HepG2 (cell line): ENCODE measurements around the gene M1AP. TPM values are rescaled to one million over a fixed set of nuclear protein-coding genes. Genes with fewer than 3 reads are reported as not detected.

Experiments
- ATAC-seq: fragments of 200-7000 bp; cut with Tn5 transposase; 3 replicates; pipeline ENCODE4 v1.9.1; 2020; ENCODE audit warnings: mild to moderate bottlenecking, moderate library complexity
- BruUV-seq: library from RNA; stranded (reverse); fragments of 400-500 nt; replicated peaks from 2 replicates; lab custom pipeline; 2021; lab: Mats Ljungman, UMichigan
- CTCF ChIA-PET: fragments of 300-600 bp; formaldehyde crosslinking; extraction: SDS; loops from one replicate; lab custom pipeline; 2021; ENCODE audit warnings: low total read pairs, inconsistent platforms, low intra/inter-chr PET ratio; lab: Yijun Ruan, JAX
- POLR2A ChIA-PET: fragments of 350-600 bp; sonication (Branson Sonifier 250); formaldehyde crosslinking; loops from one replicate; lab custom pipeline; 2020; ENCODE audit warnings: antibody characterized with exemption, inconsistent platforms; lab: Yijun Ruan, JAX
- DNase-seq: peaks from one replicate; pipeline ENCODE4 v3.0.0-alpha.2; 2015; ENCODE audit warnings: low spot score
- FAIRE-seq: peaks from 3 replicates; lab custom pipeline; 2011; peaks lifted over from hg19 to GRCh38; lab: Jason Lieb, UNC
- H2AFZ ChIP-seq: one replicate; pipeline ENCODE4 v1.6.1; 2011; ENCODE audit warnings: low read length, inconsistent platforms
- H3K27ac ChIP-seq: fragments of 300-600 bp; 3 replicates; pipeline ENCODE4 v1.8.0; 2011; ENCODE audit warnings: mixed run types, mild to moderate bottlenecking, mixed read lengths, low read length, inconsistent platforms; ENCODE audit not compliant: insufficient read depth; ENCODE audit errors: extremely low read length
- H3K27me3 ChIP-seq, 2 experiments: fragments of 200-600 bp in 1 of 2; 2 replicates in 1 of 2; 3 replicates in 1 of 2; pipeline versions ENCODE4 v1.6.0 to v1.8.0; 2011; ENCODE audit warnings: low read length in 2 of 2, mild to moderate bottlenecking in 2 of 2, moderate library complexity in 2 of 2, inconsistent platforms in 1 of 2; ENCODE audit not compliant: insufficient read depth in 2 of 2, control insufficient read depth in 1 of 2
- H3K36me3 ChIP-seq, 2 experiments: fragments of 200-600 bp in 1 of 2; replicated peaks in 1 of 2; 2 replicates in 1 of 2; 3 replicates in 1 of 2; pipeline versions ENCODE4 v1.5.1 to v1.8.0; 2011; ENCODE audit warnings: low read length in 2 of 2, inconsistent platforms in 1 of 2; ENCODE audit not compliant: insufficient read depth in 2 of 2, control insufficient read depth in 1 of 2
- H3K4me1 ChIP-seq: 2 replicates; pipeline ENCODE4 v1.5.1; 2012; ENCODE audit warnings: low read length, inconsistent platforms; ENCODE audit not compliant: insufficient read depth
- H3K4me2 ChIP-seq: 2 replicates; pipeline ENCODE4 v1.6.0; 2011; ENCODE audit warnings: low read depth, low read length, inconsistent platforms
- H3K4me3 ChIP-seq, 3 experiments: fragments of 200-600 bp in 1 of 3; sonication (generic), shearing (Covaris generic) in 1 of 3; replicated peaks in 1 of 3; 2 replicates each; pipeline ENCODE4 v1.5.1; 2011 to 2016; ENCODE audit warnings: low read length in 3 of 3, inconsistent platforms in 2 of 3, low read depth in 2 of 3, mild to moderate bottlenecking in 2 of 3, control low read depth in 1 of 3, mixed read lengths in 1 of 3; ENCODE audit not compliant: insufficient read depth in 1 of 3
- H3K79me2 ChIP-seq: one replicate; pipeline ENCODE4 v1.6.1; 2011; ENCODE audit warnings: low read length, inconsistent platforms; ENCODE audit not compliant: insufficient read depth
- H3K9ac ChIP-seq: 2 replicates; pipeline ENCODE4 v1.6.0; 2011; ENCODE audit warnings: mild to moderate bottlenecking, low read depth, low read length, inconsistent platforms; ENCODE audit not compliant: insufficient read depth
- H3K9me3 ChIP-seq: 2 replicates; pipeline ENCODE4 v1.5.1; 2012; ENCODE audit warnings: mild to moderate bottlenecking, low read length
- H4K20me1 ChIP-seq: 2 replicates; pipeline ENCODE4 v1.6.0; 2011; ENCODE audit warnings: inconsistent platforms, mild to moderate bottlenecking, low read length, moderate library complexity; ENCODE audit not compliant: insufficient read depth
- SMAD3 ChIP-seq: sonication (generic); formaldehyde crosslinking; IDR thresholded peaks from 2 replicates; pipeline ENCODE4 v1.4.0; 2020; ENCODE audit warnings: missing genetic modification reagents
- TP53 ChIP-seq: sonication (generic); formaldehyde crosslinking; conservative IDR thresholded peaks from 2 replicates; pipeline ENCODE4 v1.4.0; 2020; ENCODE audit warnings: missing genetic modification reagents
- whole genome bisulfite sequencing: methylation state at CpG from one replicate; pipeline ENCODE4 v1.1.6; 2017; ENCODE audit warnings: low lambda C conversion rate; 5-methylcytosine and 5-hydroxymethylcytosine counted together
- in situ Hi-C: cut with HindIII; loops from 2 replicates; pipeline ENCODE4 v1.10.0; 2017; ENCODE audit warnings: low pct_unique_long_range_greater_than_20kb; ENCODE audit not compliant: extremely low pct_ligation_motif_present
- intact Hi-C: fragments of 100-400 bp; cut with micrococcal nuclease; formaldehyde crosslinking; loops from one replicate; pipeline ENCODE4 v1.10.0; 2022; ENCODE audit not compliant: unreplicated experiment
- polyA plus RNA-seq, 8 experiments: library from polyadenylated mRNA; depleted of rRNA in 3 of 8; stranded (reverse) in 7 of 8; unstranded in 1 of 8; fragments of >200 nt; fragmentation: Illumina TruSeq in 4 of 8; extraction: Trizol in 4 of 8; gene quantifications; 2 replicates each; pipeline versions ENCODE4 v1.2.1 to v1.2.3, GENCODE V29; 2011 to 2016; ENCODE audit warnings: low read depth in 4 of 8, missing spikeins in 1 of 8, mixed read lengths in 1 of 8; ENCODE audit not compliant: insufficient read depth in 1 of 8
- total RNA-seq, 5 experiments: library from RNA; depleted of rRNA; stranded (reverse); fragments of >200 nt; fragmentation: Illumina TruSeq; extraction: Trizol; gene quantifications; 2 replicates each; pipeline ENCODE4 v1.2.3, GENCODE V29; 2016; ENCODE audit warnings: low read depth in 1 of 5
- TF ChIP-seq, protein P1 (sequence below): sonication (generic); formaldehyde crosslinking; IDR thresholded peaks from 2 replicates; pipeline ENCODE4 v1.5.0; 2020; ENCODE audit warnings: mild to moderate bottlenecking, missing genetic modification reagents, borderline replicate concordance
- TF ChIP-seq, protein P2 (sequence below), 2 experiments: sonication (generic) in 1 of 2; formaldehyde crosslinking in 1 of 2; IDR thresholded peaks; 2 replicates each; pipeline versions ENCODE4 v1.6.1 to v1.9.0; 2014 to 2022; ENCODE audit warnings: antibody characterized with exemption in 1 of 2, borderline replicate concordance in 1 of 2, inconsistent platforms in 1 of 2, low read depth in 1 of 2, missing genetic modification reagents in 1 of 2
- TF ChIP-seq, protein P3 (sequence below): sonication (generic); formaldehyde crosslinking; IDR thresholded peaks from 2 replicates; pipeline ENCODE4 v1.4.0; 2020; ENCODE audit warnings: missing genetic modification reagents, mild to moderate bottlenecking, borderline replicate concordance

Gene M1AP
- total and polyA plus RNA-seq, 2 of the 13 experiments (the other 11 are each of a cell fraction or from before 2014, with no cell fraction given), result not detected

DNA sequence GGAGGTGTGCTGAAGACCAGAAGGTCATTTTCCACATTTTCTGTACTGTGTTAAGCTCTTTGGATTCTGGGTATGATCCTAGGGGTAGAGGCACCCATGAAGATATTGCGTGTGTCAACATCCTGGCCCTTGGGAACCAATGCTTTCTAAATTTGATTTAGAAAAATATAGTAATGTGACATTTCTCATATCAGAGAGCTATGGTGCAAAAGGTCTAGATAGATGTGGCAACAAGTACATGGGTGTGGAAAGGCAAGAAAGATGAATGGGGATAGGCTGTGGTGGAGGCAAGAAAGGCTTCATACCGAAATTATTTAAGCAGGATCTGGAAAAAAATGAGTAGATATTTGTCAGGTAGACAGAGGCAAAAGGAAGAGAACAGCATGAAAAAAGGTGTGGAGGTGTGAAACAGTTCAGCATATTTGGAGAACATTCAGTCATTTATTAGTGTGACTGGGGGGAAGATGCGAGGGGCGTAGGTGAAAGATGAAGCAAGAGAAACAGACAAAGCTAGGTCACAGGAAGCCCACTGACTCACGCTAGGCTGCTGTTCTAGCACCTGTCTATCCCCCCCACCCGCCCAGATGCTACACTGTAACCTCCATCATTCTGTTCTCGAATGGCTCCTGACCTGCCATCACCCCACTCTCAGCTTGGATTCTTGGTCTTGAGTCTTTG, 81.9 kb downstream of the M1AP start:
- intact Hi-C loops, result no loop called here
- no peak for FAIRE-seq
- no TSS peak for BruUV-seq
- Histone ChIP-seq H3K9ac (no peak overlapping the region), H3K79me2 (no peaks in the 10 kb centered on the region), H3K4me1 (no peaks in the 10 kb centered on the region), H3K9me3 (no peaks in the 10 kb centered on the region), H4K20me1 (no peaks in the 10 kb centered on the region), H3K4me3 (no peak overlapping the region), H3K36me3 (no peaks in the 10 kb centered on the region), H3K27ac (no peak overlapping the region), H3K4me2 (no peak overlapping the region), H3K27me3 (peaks cover 0 to 55% of the 10 kb centered on the region in 2 experiments; a peak in 4 of 5 replicates), H2AFZ (no peak overlapping the region)
- POLR2A ChIA-PET, result no interaction called here
- in situ Hi-C loops, result no loop called here
- CTCF ChIA-PET, result no interaction called here
- ATAC-seq, result no peak
- 11% methylated on average over 7 of the region's 7 CpGs for WGBS
- no peak for DNase-seq
- TF ChIP-seq, protein P1, sequence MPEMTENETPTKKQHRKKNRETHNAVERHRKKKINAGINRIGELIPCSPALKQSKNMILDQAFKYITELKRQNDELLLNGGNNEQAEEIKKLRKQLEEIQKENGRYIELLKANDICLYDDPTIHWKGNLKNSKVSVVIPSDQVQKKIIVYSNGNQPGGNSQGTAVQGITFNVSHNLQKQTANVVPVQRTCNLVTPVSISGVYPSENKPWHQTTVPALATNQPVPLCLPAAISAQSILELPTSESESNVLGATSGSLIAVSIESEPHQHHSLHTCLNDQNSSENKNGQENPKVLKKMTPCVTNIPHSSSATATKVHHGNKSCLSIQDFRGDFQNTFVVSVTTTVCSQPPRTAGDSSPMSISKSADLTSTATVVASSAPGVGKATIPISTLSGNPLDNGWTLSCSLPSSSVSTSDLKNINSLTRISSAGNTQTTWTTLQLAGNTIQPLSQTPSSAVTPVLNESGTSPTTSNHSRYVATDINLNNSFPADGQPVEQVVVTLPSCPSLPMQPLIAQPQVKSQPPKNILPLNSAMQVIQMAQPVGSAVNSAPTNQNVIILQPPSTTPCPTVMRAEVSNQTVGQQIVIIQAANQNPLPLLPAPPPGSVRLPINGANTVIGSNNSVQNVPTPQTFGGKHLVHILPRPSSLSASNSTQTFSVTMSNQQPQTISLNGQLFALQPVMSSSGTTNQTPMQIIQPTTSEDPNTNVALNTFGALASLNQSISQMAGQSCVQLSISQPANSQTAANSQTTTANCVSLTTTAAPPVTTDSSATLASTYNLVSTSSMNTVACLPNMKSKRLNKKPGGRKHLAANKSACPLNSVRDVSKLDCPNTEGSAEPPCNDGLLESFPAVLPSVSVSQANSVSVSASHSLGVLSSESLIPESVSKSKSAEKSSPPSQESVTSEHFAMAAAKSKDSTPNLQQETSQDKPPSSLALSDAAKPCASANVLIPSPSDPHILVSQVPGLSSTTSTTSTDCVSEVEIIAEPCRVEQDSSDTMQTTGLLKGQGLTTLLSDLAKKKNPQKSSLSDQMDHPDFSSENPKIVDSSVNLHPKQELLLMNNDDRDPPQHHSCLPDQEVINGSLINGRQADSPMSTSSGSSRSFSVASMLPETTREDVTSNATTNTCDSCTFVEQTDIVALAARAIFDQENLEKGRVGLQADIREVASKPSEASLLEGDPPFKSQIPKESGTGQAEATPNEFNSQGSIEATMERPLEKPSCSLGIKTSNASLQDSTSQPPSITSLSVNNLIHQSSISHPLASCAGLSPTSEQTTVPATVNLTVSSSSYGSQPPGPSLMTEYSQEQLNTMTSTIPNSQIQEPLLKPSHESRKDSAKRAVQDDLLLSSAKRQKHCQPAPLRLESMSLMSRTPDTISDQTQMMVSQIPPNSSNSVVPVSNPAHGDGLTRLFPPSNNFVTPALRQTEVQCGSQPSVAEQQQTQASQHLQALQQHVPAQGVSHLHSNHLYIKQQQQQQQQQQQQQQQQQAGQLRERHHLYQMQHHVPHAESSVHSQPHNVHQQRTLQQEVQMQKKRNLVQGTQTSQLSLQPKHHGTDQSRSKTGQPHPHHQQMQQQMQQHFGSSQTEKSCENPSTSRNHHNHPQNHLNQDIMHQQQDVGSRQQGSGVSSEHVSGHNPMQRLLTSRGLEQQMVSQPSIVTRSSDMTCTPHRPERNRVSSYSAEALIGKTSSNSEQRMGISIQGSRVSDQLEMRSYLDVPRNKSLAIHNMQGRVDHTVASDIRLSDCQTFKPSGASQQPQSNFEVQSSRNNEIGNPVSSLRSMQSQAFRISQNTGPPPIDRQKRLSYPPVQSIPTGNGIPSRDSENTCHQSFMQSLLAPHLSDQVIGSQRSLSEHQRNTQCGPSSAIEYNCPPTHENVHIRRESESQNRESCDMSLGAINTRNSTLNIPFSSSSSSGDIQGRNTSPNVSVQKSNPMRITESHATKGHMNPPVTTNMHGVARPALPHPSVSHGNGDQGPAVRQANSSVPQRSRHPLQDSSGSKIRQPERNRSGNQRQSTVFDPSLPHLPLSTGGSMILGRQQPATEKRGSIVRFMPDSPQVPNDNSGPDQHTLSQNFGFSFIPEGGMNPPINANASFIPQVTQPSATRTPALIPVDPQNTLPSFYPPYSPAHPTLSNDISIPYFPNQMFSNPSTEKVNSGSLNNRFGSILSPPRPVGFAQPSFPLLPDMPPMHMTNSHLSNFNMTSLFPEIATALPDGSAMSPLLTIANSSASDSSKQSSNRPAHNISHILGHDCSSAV (CRISPR knock-in tag), result no peak
- TF ChIP-seq TP53 (CRISPR knock-in tag) (no peak), SMAD3 (CRISPR knock-in tag) (no peak)
- TF ChIP-seq, protein P2, sequence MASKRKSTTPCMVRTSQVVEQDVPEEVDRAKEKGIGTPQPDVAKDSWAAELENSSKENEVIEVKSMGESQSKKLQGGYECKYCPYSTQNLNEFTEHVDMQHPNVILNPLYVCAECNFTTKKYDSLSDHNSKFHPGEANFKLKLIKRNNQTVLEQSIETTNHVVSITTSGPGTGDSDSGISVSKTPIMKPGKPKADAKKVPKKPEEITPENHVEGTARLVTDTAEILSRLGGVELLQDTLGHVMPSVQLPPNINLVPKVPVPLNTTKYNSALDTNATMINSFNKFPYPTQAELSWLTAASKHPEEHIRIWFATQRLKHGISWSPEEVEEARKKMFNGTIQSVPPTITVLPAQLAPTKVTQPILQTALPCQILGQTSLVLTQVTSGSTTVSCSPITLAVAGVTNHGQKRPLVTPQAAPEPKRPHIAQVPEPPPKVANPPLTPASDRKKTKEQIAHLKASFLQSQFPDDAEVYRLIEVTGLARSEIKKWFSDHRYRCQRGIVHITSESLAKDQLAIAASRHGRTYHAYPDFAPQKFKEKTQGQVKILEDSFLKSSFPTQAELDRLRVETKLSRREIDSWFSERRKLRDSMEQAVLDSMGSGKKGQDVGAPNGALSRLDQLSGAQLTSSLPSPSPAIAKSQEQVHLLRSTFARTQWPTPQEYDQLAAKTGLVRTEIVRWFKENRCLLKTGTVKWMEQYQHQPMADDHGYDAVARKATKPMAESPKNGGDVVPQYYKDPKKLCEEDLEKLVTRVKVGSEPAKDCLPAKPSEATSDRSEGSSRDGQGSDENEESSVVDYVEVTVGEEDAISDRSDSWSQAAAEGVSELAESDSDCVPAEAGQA (IDR thresholded peaks at IDR 0.05; ENCODE audit: low read depth), result no peak
- TF ChIP-seq, protein P2 (CRISPR knock-in tag; IDR thresholded peaks at IDR 0.05; ENCODE audit: borderline replicate concordance), result no peak
- TF ChIP-seq, protein P3, sequence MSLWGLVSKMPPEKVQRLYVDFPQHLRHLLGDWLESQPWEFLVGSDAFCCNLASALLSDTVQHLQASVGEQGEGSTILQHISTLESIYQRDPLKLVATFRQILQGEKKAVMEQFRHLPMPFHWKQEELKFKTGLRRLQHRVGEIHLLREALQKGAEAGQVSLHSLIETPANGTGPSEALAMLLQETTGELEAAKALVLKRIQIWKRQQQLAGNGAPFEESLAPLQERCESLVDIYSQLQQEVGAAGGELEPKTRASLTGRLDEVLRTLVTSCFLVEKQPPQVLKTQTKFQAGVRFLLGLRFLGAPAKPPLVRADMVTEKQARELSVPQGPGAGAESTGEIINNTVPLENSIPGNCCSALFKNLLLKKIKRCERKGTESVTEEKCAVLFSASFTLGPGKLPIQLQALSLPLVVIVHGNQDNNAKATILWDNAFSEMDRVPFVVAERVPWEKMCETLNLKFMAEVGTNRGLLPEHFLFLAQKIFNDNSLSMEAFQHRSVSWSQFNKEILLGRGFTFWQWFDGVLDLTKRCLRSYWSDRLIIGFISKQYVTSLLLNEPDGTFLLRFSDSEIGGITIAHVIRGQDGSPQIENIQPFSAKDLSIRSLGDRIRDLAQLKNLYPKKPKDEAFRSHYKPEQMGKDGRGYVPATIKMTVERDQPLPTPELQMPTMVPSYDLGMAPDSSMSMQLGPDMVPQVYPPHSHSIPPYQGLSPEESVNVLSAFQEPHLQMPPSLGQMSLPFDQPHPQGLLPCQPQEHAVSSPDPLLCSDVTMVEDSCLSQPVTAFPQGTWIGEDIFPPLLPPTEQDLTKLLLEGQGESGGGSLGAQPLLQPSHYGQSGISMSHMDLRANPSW (CRISPR knock-in tag), result no peak
